Coronary artery (tissue), 2 donors: Measurements from ENCODE around the gene CNKSR3.

Source experiments
- DNase-seq: peaks from one replicate; pipeline ENCODE4 v3.0.0-alpha.2; 2017; ENCODE audit warnings: low spot score
- H3K27ac ChIP-seq, 2 donors: fragments of 200-600 bp; sonication (generic); one replicate each; pipeline ENCODE4 v1.5.1; 2016 to 2019
- H3K4me3 ChIP-seq: fragments of 200-600 bp; sonication (generic); 2 replicates; pipeline ENCODE4 v1.5.1; 2016; ENCODE audit warnings: mild to moderate bottlenecking, moderate library complexity
- CTCF ChIP-seq: fragments of 200-600 bp; sonication (generic); IDR thresholded peaks from one replicate; pipeline ENCODE4 v1.5.1; 2019; ENCODE audit warnings: antibody characterized with exemption

The CNKSR3 gene

GRCh38 chr6:154356690-154357089 lies 153.8 kb downstream of the CNKSR3 start, which contains the start of gene IPCEF1:
Gene IPCEF1, minus strand, starts transcription at chr6:154356803. Its CDS starts 90,856 bp downstream, at chr6:154265947.
- peak within 1 kb of the TSS in 1 of 2 donors; percentile 28 for H3K27ac ChIP-seq
- H3K4me3 ChIP-seq = no peak within 1 kb of the TSS
- no peak for DNase-seq
- no peak for TF ChIP-seq CTCF

- peak overlapping the region in 1 of 2 donors; percentile 28 for H3K27ac ChIP-seq
- DNase-seq = no peak
Measured at GRCh38 chr6:154356113-154356512, 154.4 kb downstream of the CNKSR3 start.

GRCh38 chr6:154354265-154354777 lies 156.2 kb downstream of the CNKSR3 start:
- DNase-seq = no peak
- Histone ChIP-seq H3K27ac (no peak overlapping the region), H3K4me3 (no peak overlapping the region)
- no peak for TF ChIP-seq CTCF

More at GRCh38 chr6:154356113-154356512, 154.4 kb downstream of the CNKSR3 start:
- no peak for TF ChIP-seq CTCF
- H3K4me3 ChIP-seq = no peak overlapping the region

- H3K4me3 ChIP-seq = no peak overlapping the region
- TF ChIP-seq CTCF = no peak
- DNase-seq = no peak
- H3K27ac ChIP-seq = no peak overlapping the region
Measured at GRCh38 chr6:154353626-154354025, 156.9 kb downstream of the CNKSR3 start.

GRCh38 chr6:154352898-154353585 lies 157.4 kb downstream of the CNKSR3 start:
- no peak for TF ChIP-seq CTCF
- H3K27ac ChIP-seq = no peak overlapping the region
- no peak for DNase-seq
- no peak overlapping the region for H3K4me3 ChIP-seq

- H3K4me3 ChIP-seq = no peak overlapping the region
Measured at GRCh38 chr6:154350293-154350692, 160.2 kb downstream of the CNKSR3 start.

More at GRCh38 chr6:154350293-154350692, 160.2 kb downstream of the CNKSR3 start:
- DNase-seq = no peak
- no peak overlapping the region for H3K27ac ChIP-seq
- TF ChIP-seq CTCF = no peak
